ENCODE measurements around the gene TRAPPC2B.

TRAPPC2B gene

GRCh38 chr19:57406516-57407123, 43.3 kb downstream of the TRAPPC2B start:
- Histone ChIP-seq H3K9me3 (ENCODE audit: low read depth, low read length) (no peaks in the 10 kb centered on the region), H3K27ac (no peak overlapping the region), H3K4me3 (no peak overlapping the region), H3K9ac (ENCODE audit: insufficient read length) (no peak overlapping the region), H3K36me3 (ENCODE audit: insufficient read depth, low read length) (no peaks in the 10 kb centered on the region)
- no peak for DNase-seq (ENCODE audit: low read depth, low spot score)
- no peak for TF ChIP-seq FOXP2 (optimal IDR thresholded peaks at IDR 0.05; ENCODE audit: control extremely low read depth, extremely low read length, insufficient read depth)
- no peak for TF ChIP-seq POLR2AphosphoS5 (IDR thresholded peaks at IDR 0.05; ENCODE audit: borderline replicate concordance, low read depth, low read length)
- TF ChIP-seq EZH2 (IDR thresholded peaks at IDR 0.05) = no peak

GRCh38 chr19:57410877-57411671, 47.7 kb downstream of the TRAPPC2B start, which contains the start of gene ZNF17:
ZNF17 (plus strand) TSS chr19:57411161; CDS start chr19:57413616, 2,455 bp downstream.
- no peak within 1 kb of the TSS for H3K27ac ChIP-seq
- peak within 1 kb of the TSS; percentile 86 for H3K9ac ChIP-seq (ENCODE audit: insufficient read length)
- peaks cover 22% of the 10 kb centered on the region; the same call in 1 of the 2 replicates for H3K36me3 ChIP-seq (ENCODE audit: insufficient read depth, low read length)
- peak; percentile 75 for DNase-seq (ENCODE audit: low read depth, low spot score)
- no peaks in the 10 kb centered on the region for H3K9me3 ChIP-seq (ENCODE audit: low read depth, low read length)
- H3K4me3 ChIP-seq = peak within 1 kb of the TSS; percentile 88
- TF ChIP-seq FOXP2 (optimal IDR thresholded peaks at IDR 0.05; ENCODE audit: control extremely low read depth, extremely low read length, insufficient read depth) (no peak), POLR2AphosphoS5 (IDR thresholded peaks at IDR 0.05; ENCODE audit: borderline replicate concordance, low read depth, low read length) (peak; percentile 79), EZH2 (IDR thresholded peaks at IDR 0.05) (no peak)
